HG02759 (cell line): ENCODE results near the gene RPL3.

Experiments used
- ATAC-seq: cut with Tn5 transposase; IDR thresholded peaks from one replicate; pipeline ENCODE4 v1.9.1; 2021; ENCODE audit warnings: mild to moderate bottlenecking, moderate library complexity; ENCODE audit not compliant: unreplicated experiment

Gene RPL3

GRCh38 chr22:39265143-39265886 lies 54.1 kb downstream of the RPL3 start:
- no peak for ATAC-seq

GRCh38 chr22:39264349-39265038 lies 54.9 kb downstream of the RPL3 start:
- no peak for ATAC-seq

GRCh38 chr22:39263626-39264348 lies 55.6 kb downstream of the RPL3 start:
- no peak for ATAC-seq
